Adipose tissue (tissue), 3 donors: ENCODE measurements around the gene PLA2G4D. TPM values are rescaled to one million over a fixed set of nuclear protein-coding genes. Genes with fewer than 3 reads are reported as not detected.

Experiments used
- H3K27ac ChIP-seq: one replicate; pipeline ENCODE4 v1.5.1; 2013; ENCODE audit warnings: low read depth, low read length
- WGBS, 3 donors: extraction: QIAGEN DNeasy Blood & Tissue Kit; methylation state at CpG; one replicate each; pipeline ENCODE4 v1.1.7; 2013; 5-methylcytosine and 5-hydroxymethylcytosine counted together
- polyA plus RNA-seq, 3 donors: library from polyadenylated mRNA; stranded (reverse); fragments of 200-250 nt; gene quantifications; one replicate each; pipeline ENCODE4 v1.2.3, GENCODE V29; 2013
- donor health status: healthy with polysubstance abuse.
- donor health status: Bipolar disorder and iron deficiency.
- donor health status: healthy.

PLA2G4D gene
- polyA plus RNA-seq: under 1 TPM in 1 of 3 donors, not detected in 2; 0.34 TPM

- H3K27ac ChIP-seq: no peak within 1 kb of the TSS
- WGBS, 3 donors: 77 to 83% (median 81%) methylated on average over 6 of the region's 6 CpGs
These were observed at the start of gene PLA2G4D for GRCh38 chr15:42094512-42094963. TSS of gene PLA2G4D (minus strand) at chr15:42094562. CDS start at chr15:42094459, 103 bp downstream.

DNA sequence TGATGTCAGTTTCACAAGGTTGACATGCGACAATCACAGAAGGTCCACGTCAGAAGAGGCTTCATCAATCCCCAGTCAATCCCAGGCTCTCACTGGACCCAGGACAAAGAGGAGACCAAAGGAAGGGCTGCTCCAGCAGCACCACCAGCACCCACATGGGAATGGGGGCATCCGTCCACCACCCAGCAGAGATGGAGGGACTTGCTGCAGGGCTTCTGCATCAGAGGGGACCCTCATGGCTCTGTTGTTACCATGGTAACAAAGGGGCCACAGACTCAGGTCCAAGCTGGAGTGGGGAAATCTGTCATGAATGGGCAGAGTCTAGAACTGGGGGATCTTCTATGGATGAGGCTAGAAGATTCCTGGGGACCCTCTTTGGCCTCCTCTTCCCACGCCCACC, 49.0 kb upstream of the PLA2G4D start:
- no peak overlapping the region for H3K27ac ChIP-seq
- 89 to 93% (median 90%) methylated on average over 4 of the region's 4 CpGs for WGBS, 3 donors

DNA sequence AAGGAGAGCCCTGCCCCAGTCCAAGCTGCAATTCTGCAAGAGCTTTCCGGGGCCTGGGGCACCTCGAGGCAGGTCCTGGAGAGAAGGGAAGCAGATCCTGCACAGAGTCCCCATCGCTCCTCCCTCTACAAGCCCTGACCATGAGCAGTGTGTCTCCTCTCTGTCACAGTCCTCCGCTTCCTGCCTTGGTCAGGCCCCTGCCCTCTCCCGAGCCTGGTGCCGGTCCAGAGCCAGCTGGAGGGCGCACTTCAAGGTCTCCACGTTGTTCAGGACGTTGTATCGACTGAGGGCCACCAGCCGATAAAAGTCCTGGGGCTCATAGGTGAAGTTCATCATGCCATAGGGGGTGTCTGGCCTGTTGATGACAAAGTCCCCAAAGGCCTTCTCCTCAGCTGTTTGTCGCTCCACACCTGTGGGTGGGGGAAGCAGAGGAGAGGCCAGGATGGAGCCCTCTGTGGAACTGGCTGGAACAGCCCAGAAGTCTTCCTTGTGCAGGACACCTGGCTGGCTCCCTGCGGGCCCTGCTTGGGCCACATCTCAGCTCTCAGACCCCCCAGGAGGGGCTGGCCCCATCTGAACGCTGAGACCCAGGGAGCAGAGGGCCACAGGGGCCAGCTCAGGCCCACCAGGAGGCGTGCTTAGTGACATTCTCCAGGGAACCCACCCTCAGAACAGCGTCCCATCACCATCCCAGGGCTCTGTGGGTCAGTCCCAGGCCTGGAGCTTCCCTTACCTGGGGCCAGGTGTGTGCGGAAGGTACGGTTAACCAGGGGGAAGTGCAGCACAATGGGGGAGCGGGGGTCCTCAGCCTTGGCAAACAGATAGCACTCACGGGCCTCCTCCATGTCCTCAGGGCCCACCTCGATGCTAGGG, 47.7 kb upstream of the PLA2G4D start:
- no peak overlapping the region for H3K27ac ChIP-seq
- WGBS, 3 donors: 85 to 86% (median 86%) methylated on average over 21 of the region's 21 CpGs

- no peak overlapping the region for H3K27ac ChIP-seq
- 84 to 93% (median 88%) methylated on average over 7 of the region's 7 CpGs for WGBS, 3 donors
These were observed 46.9 kb upstream of the PLA2G4D start for GRCh38 chr15:42141246-42141645.

DNA sequence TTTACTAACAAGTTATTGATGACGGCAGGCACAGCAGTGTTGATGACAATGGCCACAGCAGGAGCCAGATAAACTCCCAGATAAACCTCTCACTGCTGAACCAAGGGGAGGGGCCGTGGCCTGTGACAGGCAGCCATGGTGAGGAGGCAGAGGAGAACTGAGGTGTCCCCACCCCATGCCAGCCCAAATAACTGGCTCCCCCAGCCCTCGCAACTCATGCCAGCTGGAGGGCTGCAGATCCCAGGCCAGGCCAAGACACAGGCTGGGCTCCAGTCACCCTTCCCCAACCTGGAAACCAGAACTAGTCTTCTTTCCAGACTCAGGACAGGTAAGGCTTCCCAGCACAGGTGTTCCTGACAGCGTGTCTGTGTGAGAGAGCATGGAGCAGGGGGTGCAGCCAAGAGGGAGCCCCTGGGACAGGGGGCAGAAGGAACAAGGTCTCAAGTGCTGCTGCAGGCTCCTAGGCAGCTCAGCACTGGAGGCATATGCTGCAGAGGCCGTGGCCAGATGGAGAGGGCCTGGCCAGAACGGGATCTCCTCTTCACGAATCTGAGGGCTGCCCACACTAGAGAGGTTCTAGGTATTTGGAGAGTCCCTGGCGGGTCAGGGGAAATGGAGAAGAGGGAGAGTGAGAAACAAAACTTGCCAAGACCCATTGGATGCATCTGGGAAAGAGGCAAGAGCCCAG, 46.2 kb upstream of the PLA2G4D start:
- H3K27ac ChIP-seq: no peak overlapping the region
- WGBS, 3 donors: 86 to 91% (median 87%) methylated on average over 8 of the region's 8 CpGs

DNA sequence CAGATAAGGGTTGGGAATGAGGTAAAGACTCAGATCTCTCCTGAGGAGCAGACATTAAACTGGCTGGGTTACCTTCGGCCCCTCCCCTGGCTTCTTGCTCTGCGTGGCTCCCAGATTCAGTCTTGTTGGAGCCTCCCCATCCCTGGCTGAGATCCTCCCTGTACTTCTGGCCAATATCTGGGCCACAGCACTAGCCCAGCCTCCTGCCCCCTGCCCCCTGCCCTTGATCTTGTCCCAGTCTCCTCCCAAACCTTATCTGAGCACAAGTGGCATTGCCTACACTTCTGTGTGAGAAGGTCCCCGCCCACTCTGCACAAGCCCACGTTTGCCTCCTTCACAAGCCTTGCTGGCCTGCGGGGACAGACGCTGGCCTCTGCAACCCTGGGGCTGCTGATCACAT, 45.2 kb upstream of the PLA2G4D start:
- WGBS, 3 donors: 79 to 82% (median 80%) methylated on average over 6 of the region's 6 CpGs
- H3K27ac ChIP-seq: no peak overlapping the region

DNA sequence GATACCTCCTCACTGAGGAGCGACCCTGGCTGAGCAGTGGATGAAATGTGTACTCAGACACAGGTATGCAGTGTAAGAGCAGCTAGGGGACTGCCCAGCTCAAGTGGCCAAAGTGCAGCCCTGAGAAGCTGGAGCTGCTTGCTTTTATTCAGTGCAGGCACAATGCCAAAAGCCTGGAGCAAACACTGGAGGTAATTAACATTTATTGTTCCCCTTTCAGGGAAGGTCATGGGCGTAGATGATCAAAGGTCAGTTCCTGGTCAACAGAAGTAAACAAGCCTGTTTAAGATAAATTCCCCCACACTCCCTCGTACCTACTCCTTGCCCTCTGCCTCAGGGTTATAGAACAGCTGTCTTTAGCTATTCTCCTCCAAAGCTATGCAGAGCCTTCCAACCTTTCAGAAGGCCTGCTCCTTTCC, 44.6 kb upstream of the PLA2G4D start:
- 46 to 63% (median 60%) methylated on average over 3 of the region's 3 CpGs for WGBS, 3 donors
- no peak overlapping the region for H3K27ac ChIP-seq

DNA sequence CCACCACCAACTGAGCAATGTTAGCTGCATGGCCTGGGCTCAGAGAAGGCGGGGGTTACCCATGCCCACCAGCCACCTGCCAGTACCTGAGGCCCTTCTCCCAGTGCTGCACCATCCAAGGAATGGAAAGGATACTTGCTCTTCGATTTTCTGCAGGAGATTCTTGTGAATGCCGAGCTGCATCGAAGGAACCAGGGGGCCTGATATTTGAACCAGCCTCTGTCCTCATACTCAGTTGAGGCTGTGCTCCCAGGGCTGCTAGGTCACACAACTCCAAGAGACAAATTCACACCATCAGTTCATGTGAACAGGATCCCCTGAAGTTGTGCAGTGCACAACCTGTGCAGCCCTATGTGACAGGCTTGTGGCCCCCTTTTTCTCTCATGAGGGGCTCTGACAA, 44.0 kb upstream of the PLA2G4D start:
- WGBS, 3 donors: 93 to 96% (median 93%) methylated on average over 4 of the region's 4 CpGs
- no peak overlapping the region for H3K27ac ChIP-seq

DNA sequence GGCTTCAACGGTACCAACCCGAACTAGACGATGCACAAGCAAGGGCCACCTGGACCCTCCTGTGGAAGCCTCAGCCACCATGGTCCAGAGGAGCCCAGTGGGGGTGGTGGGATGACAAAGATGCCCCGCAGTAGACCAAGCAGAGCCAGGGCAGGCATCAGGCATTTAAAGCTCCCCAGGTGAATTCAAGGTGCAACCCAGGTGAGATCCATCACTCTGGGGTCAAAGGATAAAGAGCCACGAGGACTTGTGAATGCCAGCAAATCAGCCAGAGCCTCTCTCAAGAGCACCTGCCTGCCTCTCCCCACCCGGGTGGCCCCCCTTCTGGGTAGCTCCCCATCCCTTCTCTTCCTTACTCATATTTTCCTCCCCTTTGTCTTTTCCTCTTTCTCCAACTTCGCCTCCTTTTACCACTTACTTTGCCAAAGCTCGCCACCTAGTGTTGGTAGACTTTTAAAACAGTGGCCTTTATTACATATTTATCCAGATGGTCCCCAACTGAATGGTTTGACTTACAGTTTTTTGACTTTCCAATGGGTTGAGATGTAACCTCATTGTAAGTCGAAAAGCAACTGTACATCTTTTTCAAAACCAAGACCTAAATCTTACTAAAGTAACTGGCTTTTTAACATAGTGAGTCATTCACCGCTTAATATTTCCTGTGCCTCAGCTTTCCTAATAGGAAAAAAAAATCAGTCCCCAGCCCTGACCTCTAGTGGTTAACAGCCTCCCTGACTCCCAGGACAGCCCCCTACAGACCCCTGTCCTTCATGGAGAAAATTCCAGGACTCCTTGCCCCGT, 43.3 kb upstream of the PLA2G4D start:
- H3K27ac ChIP-seq: no peak overlapping the region
- WGBS, 3 donors: 43 to 51% (median 50%) methylated on average over 11 of the region's 11 CpGs

- 82 to 89% (median 88%) methylated on average over 11 of the region's 11 CpGs for WGBS, 3 donors
- H3K27ac ChIP-seq: no peak overlapping the region
These were observed 42.2 kb upstream of the PLA2G4D start for GRCh38 chr15:42136513-42136912.

- WGBS, 3 donors: 63 to 89% (median 88%) methylated on average over 1 of the region's 1 CpG
- H3K27ac ChIP-seq: no peak overlapping the region
These were observed 41.0 kb upstream of the PLA2G4D start for GRCh38 chr15:42135351-42135750.

DNA sequence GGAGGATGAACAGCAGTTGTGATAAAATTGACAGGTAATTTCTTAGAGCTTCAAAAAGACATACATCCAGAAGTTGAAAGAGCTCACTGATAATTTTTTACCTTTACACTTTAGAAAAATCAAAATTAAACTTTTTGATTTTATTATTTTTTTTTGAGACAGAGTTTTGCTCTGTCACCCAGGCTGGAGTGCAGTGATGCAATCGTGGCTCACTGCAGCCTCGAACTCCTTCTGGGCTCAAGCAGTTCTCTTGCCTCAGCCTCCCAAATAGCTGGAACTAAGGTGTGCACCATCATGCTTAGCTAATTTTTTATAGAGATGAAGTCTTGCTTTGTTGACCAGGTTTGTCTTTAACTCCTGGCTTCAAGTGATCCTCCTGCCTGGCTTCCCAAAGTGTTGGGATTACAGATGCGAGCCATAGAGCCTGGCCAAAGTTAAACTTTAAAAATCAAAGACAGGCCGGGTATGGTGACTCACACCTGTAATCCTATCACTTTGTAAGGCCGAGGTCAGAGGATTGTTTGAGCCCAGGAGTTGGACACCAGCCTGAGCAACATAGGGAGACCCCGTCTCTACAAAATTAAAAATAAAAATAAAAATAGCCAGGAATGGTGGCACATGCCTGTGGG, 40.4 kb upstream of the PLA2G4D start:
- no peak overlapping the region for H3K27ac ChIP-seq
- 66 to 84% (median 78%) methylated on average over 6 of the region's 6 CpGs for WGBS, 3 donors

DNA sequence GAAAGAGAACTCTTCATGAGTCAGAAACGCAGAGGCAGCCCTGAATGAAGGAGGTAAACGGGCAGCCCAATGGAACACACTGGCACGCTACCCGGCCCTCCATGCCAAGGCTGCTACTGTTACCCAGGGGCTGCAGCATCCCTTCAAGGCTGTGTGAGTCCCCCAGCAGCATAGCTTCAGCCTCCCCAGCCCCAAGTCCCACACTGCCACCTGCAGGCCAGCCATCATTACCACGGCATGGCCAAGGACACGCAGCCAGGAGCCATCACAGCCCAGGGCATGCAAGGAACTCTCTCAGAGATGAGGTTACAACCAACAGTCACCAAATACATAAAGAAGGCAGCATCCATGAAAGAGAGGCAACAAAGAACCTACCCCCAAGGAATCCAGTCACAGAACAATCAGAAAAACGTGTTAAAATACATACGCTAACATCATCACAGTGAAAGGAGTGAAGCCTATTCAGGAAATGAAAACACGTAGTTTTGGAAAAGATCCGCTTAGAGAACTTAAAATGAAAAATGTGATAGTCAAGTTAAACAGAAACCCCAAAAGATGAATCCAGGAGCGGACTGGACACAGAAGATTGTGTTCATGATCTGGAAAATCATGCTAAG, 39.6 kb upstream of the PLA2G4D start:
- 57 to 68% (median 67%) methylated on average over 11 of the region's 11 CpGs for WGBS, 3 donors
- no peak overlapping the region for H3K27ac ChIP-seq

- 88 to 91% (median 89%) methylated on average over 4 of the region's 4 CpGs for WGBS, 3 donors
- H3K27ac ChIP-seq: no peak overlapping the region
These were observed 39.0 kb upstream of the PLA2G4D start for GRCh38 chr15:42133356-42133755.

- no peak overlapping the region for H3K27ac ChIP-seq
- 74 to 81% (median 76%) methylated on average over 9 of the region's 9 CpGs for WGBS, 3 donors
These were observed 37.8 kb upstream of the PLA2G4D start for GRCh38 chr15:42131826-42132806.

DNA sequence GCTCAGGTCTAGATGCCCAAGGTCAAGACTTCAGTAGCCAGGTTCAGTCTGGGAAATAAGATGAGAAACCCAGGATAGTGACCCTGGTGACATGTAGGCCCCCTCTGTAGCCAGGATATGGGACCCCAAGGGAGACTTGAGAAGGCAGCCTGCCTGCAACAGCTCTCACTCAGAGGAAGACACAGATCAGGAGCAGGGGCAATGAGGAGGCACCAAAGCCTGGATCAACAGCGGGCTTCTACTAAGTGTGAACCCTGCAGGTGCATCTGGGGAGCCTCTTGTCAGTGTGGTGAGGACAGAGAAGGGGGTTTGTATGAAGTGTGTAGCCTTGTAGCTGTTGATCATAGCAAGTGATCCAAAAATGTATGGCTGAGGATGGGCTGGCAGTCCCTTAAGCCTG, 36.6 kb upstream of the PLA2G4D start:
- WGBS, 3 donors: 85 to 100% (median 95%) methylated on average over 1 of the region's 1 CpG

More for the DNA sequence above, 36.6 kb upstream of the PLA2G4D start:
- H3K27ac ChIP-seq: no peak overlapping the region
